ENCODE data around the gene NID1.

Gene NID1

DNA sequence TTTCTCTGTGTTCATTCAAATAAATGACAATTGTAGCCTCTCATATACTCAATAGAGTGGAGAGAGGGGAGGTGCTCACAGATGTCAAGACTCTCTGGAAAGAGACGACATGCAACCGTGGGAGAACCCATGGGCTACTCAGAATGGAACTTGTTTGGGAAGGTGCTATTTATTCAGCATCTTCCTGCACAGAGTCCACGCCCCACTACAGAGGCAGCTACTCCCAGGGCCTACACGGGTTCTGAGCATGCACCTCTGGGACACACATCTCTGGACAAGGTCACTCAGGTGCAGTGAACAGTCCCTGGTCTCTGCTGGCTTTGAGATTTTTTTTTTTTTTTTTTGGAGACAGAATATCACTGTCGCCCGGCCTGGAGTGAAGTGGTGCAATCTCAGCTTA, 64.1 kb downstream of the NID1 start:
- no peak for DNase-seq (ENCODE audit: low read depth in 1 of 2, low spot score in 1 of 2)
- TF ChIP-seq GABPA (IDR thresholded peaks at IDR 0.05; ENCODE audit: low read depth) (no peak), REST (IDR thresholded peaks at IDR 0.05; ENCODE audit: insufficient replicate concordance, low read depth) (no peak), POLR2AphosphoS5 (IDR thresholded peaks at IDR 0.05; ENCODE audit: low read depth) (no peak), SPI1 (IDR thresholded peaks at IDR 0.05; ENCODE audit: borderline replicate concordance, low read depth) (no peak)
- TF ChIP-seq, protein P1, sequence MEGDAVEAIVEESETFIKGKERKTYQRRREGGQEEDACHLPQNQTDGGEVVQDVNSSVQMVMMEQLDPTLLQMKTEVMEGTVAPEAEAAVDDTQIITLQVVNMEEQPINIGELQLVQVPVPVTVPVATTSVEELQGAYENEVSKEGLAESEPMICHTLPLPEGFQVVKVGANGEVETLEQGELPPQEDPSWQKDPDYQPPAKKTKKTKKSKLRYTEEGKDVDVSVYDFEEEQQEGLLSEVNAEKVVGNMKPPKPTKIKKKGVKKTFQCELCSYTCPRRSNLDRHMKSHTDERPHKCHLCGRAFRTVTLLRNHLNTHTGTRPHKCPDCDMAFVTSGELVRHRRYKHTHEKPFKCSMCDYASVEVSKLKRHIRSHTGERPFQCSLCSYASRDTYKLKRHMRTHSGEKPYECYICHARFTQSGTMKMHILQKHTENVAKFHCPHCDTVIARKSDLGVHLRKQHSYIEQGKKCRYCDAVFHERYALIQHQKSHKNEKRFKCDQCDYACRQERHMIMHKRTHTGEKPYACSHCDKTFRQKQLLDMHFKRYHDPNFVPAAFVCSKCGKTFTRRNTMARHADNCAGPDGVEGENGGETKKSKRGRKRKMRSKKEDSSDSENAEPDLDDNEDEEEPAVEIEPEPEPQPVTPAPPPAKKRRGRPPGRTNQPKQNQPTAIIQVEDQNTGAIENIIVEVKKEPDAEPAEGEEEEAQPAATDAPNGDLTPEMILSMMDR (IDR thresholded peaks at IDR 0.05; ENCODE audit: insufficient read depth, low read length) = no peak
- Histone ChIP-seq H3K27me3 (ENCODE audit: insufficient read depth, poor library complexity, severe bottlenecking) (no peaks in the 10 kb centered on the region), H3K4me3 (replicated peaks; ENCODE audit: insufficient read depth, low read length) (no peak overlapping the region), H3K27ac (replicated peaks) (no peak overlapping the region)

DNA sequence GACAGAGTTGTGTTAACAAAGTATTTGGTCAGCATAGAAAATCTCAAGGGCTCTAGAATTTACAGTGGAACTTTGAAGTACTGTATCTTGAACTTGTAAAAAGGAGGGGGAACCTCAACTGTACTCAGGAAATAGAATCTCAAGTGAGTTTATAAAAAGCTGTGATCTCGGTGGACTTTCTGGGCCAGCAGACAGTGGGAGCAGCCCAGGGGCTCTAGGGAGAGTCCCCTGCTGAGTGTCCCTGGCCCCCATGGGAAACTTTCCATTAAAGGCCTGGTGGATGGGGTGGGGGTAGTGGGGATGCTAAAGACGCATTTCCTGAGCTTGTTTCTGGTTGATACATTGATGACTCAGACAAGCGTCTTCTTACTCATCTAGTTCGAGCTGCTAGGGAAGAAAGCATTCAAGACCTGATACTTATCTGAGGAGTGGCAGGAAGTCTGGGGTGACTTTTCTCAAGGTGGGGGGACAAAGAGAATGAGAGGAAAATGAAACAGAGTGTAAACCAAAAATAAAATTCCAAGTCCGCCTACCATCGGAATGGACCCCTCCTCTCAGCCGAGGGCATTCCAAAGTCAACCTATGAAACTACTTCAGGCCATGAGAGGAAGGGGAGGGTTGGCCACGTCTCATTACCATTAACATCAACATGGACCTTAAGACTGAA, 65.5 kb downstream of the NID1 start:
- Histone ChIP-seq H3K4me3 (replicated peaks; ENCODE audit: insufficient read depth, low read length) (no peak overlapping the region), H3K27me3 (ENCODE audit: insufficient read depth, poor library complexity, severe bottlenecking) (no peaks in the 10 kb centered on the region), H3K27ac (replicated peaks) (no peak overlapping the region)
- TF ChIP-seq POLR2AphosphoS5 (IDR thresholded peaks at IDR 0.05; ENCODE audit: low read depth) (no peak), REST (IDR thresholded peaks at IDR 0.05; ENCODE audit: insufficient replicate concordance, low read depth) (no peak), SPI1 (IDR thresholded peaks at IDR 0.05; ENCODE audit: borderline replicate concordance, low read depth) (no peak), GABPA (IDR thresholded peaks at IDR 0.05; ENCODE audit: low read depth) (no peak)
- TF ChIP-seq, protein P1 (IDR thresholded peaks at IDR 0.05; ENCODE audit: insufficient read depth, low read length) = no peak
- no peak for DNase-seq (ENCODE audit: low read depth in 1 of 2, low spot score in 1 of 2)

DNA sequence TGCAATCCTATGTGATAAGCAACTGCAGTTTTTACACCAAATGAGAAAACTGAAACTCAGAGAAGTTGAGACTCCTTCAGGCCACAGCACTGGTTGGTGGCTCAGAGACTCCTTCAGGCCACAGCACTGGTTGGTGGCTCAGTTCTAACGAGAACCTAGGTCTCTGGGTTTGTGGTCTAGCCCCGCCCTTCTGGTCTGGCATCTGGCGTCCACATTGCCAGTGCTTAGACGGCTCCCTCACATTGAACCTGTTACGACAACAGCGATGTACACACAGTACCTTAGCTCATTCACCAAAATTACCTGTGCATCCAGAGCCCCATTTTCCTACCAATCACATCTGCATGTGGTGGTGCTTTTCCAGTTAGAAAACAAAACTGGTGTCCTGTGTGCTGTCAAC, 66.1 kb downstream of the NID1 start:
- no peak overlapping the region for H3K27ac ChIP-seq (replicated peaks)
- DNase-seq (ENCODE audit: low read depth in 1 of 2, low spot score in 1 of 2) = no peak
- TF ChIP-seq REST (IDR thresholded peaks at IDR 0.05; ENCODE audit: insufficient replicate concordance, low read depth) (no peak), POLR2AphosphoS5 (IDR thresholded peaks at IDR 0.05; ENCODE audit: low read depth) (no peak), GABPA (IDR thresholded peaks at IDR 0.05; ENCODE audit: low read depth) (no peak), SPI1 (IDR thresholded peaks at IDR 0.05; ENCODE audit: borderline replicate concordance, low read depth) (no peak)
- TF ChIP-seq, protein P1 (IDR thresholded peaks at IDR 0.05; ENCODE audit: insufficient read depth, low read length) = no peak
- H3K27me3 ChIP-seq (ENCODE audit: insufficient read depth, poor library complexity, severe bottlenecking) = no peaks in the 10 kb centered on the region
- no peak overlapping the region for H3K4me3 ChIP-seq (replicated peaks; ENCODE audit: insufficient read depth, low read length)

Data from HL-60 (cell line).